ENCODE data around the gene IL17RC. TPM values are rescaled to one million over a fixed set of nuclear protein-coding genes. Genes with fewer than 3 reads are reported as not detected.

Gene IL17RC
- total and polyA plus RNA-seq, 2 donors (not counting 3 experiments of a cell fraction or from before 2014, with no cell fraction given) = 18.7 to 19.9 TPM

DNA sequence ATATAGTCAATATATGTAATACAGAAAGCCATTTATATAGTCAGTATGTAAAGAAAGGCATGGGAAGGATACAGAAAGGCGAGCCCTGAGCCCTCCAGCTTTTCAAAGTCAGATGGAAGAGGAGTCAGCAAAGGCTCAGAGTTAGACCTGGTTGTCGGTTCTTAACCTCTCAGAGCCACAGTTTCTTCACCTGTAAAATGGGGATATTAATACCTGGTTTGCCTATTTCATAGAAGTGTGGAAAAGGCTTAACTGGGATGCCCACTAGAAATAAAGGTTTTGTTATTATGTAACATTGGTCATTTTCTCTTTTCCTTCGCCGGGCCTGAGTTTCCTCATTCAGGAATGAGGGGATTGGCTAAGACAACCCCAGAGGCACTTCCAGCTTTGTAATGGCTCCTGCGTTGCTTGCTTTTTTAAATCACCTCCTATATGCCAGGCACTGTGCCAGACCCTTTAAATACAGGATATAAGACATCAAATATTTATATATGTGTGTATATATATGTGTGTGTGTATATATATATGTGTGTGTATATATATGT lies 19.1 kb downstream of the IL17RC start:
- dilution Hi-C loops (cut with MboI; ENCODE audit: extremely low pct_ligation_motif_present, low sequenced_read_pairs) (no loop called here), intact Hi-C loops (cut with micrococcal nuclease) (loop anchor here (10.0 kb wide), 2 partner anchors 431 to 799 kb away; no protein-coding TSS in a partner anchor)
- H3K27me3 ChIP-seq (ENCODE audit: control insufficient read depth in 2 of 2, insufficient read depth in 2 of 2, low read length in 2 of 2) = no peaks in the 10 kb centered on the region
- no peak overlapping the region for H3K4me3 ChIP-seq (replicated peaks in 1 of 3; ENCODE audit: insufficient read depth in 1 of 3, low read depth in 1 of 3, low read length in 3 of 3)
- no peak for TF ChIP-seq MYC (IDR thresholded peaks at IDR 0.05; ENCODE audit: low read depth, low read length)
- no TSS peak for BruUV-seq (replicated peaks)
- H3K9me1 ChIP-seq (replicated peaks; ENCODE audit: control insufficient read depth, extremely low read depth, insufficient read depth, low read length) = no peaks in the 10 kb centered on the region
- DNase-seq (ENCODE audit: low read depth, low spot score) (no peak), FAIRE-seq (no peak)
- CTCF ChIA-PET = interaction anchor here (1.8 kb wide), 1 partner anchor 10 kb away, joined by 22 read pairs; no protein-coding TSS in a partner anchor
- H3K27ac ChIP-seq (ENCODE audit: insufficient read depth, low read depth, low read length) = no peak overlapping the region
- H2AFZ ChIP-seq (ENCODE audit: low read depth, low read length) = no peak overlapping the region
- POLR2A ChIA-PET = no interaction called here
- H3K9me3 ChIP-seq (replicated peaks; ENCODE audit: control insufficient read depth, insufficient read depth, low read length) = no peaks in the 10 kb centered on the region
- no peaks in the 10 kb centered on the region for H3K79me2 ChIP-seq (ENCODE audit: control insufficient read depth, insufficient read depth, low read length)
- peaks cover 16% of the 10 kb centered on the region for H3K4me1 ChIP-seq (ENCODE audit: control insufficient read depth, extremely low read depth, insufficient read depth, low read length)
- peaks cover 2 to 9% of the 10 kb centered on the region in 2 experiments for H3K36me3 ChIP-seq (ENCODE audit: control insufficient read depth in 2 of 2, extremely low read depth in 1 of 2, insufficient read depth in 2 of 2, low read length in 2 of 2)
- no peaks in the 10 kb centered on the region for H4K20me1 ChIP-seq (replicated peaks; ENCODE audit: control insufficient read depth, extremely low read depth, insufficient read depth, low read length)
- no peak overlapping the region for H3K9ac ChIP-seq (replicated peaks; ENCODE audit: extremely low read depth, insufficient read depth, low read length)
- no peak overlapping the region for H3K4me2 ChIP-seq (ENCODE audit: insufficient read depth, low read length)

DNA sequence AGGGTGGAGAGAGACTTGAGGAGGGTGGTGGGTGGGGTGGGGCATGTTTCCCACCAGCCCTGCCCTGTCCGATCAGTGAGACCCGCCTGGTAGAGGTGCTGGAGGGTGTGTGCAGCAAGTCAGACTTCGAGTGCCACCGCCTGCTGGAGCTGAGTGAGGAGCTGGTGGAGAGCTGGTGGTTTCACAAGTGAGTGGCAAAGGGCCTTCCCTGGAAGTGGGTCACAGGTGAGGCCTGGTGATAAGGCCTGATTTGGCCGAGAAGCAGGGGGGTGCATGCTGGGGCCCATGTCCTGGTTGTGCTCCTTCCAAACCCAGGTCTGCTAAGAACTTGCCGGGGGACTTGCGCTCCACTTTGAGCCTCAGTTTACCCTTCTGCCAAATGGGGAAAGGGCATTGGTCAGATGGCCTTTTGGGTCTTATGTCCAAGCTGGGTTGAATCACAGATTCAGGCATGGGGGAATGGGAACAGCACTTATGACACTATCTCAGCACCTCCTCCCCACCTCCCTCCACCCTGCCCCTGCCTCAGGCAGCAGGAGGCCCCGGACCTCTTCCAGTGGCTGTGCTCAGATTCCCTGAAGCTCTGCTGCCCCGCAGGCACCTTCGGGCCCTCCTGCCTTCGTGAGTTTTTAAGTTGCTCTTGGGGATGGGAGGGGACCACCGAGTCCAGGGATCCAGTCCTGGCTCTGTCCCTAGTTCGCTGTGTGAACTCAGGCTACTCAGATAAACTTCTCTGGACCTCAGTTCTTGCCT lies 20.8 kb downstream of the IL17RC start:
- Histone ChIP-seq H3K9ac (replicated peaks; ENCODE audit: extremely low read depth, insufficient read depth, low read length) (no peak overlapping the region), H4K20me1 (replicated peaks; ENCODE audit: control insufficient read depth, extremely low read depth, insufficient read depth, low read length) (no peaks in the 10 kb centered on the region), H3K36me3 (ENCODE audit: control insufficient read depth in 2 of 2, extremely low read depth in 1 of 2, insufficient read depth in 2 of 2, low read length in 2 of 2) (peaks cover 2 to 9% of the 10 kb centered on the region in 2 experiments), H3K79me2 (ENCODE audit: control insufficient read depth, insufficient read depth, low read length) (no peaks in the 10 kb centered on the region), H3K9me3 (replicated peaks; ENCODE audit: control insufficient read depth, insufficient read depth, low read length) (no peaks in the 10 kb centered on the region), H3K27me3 (ENCODE audit: control insufficient read depth in 2 of 2, insufficient read depth in 2 of 2, low read length in 2 of 2) (no peaks in the 10 kb centered on the region), H3K9me1 (replicated peaks; ENCODE audit: control insufficient read depth, extremely low read depth, insufficient read depth, low read length) (no peaks in the 10 kb centered on the region), H3K4me3 (replicated peaks in 1 of 3; ENCODE audit: insufficient read depth in 1 of 3, low read depth in 1 of 3, low read length in 3 of 3) (no peak overlapping the region), H3K27ac (ENCODE audit: insufficient read depth, low read depth, low read length) (no peak overlapping the region), H3K4me1 (ENCODE audit: control insufficient read depth, extremely low read depth, insufficient read depth, low read length) (peaks cover 13% of the 10 kb centered on the region), H2AFZ (ENCODE audit: low read depth, low read length) (no peak overlapping the region), H3K4me2 (ENCODE audit: insufficient read depth, low read length) (no peak overlapping the region)
- ChIA-PET CTCF (interaction anchor here (1.1 kb wide), 1 partner anchor 9 kb away, joined by 5 read pairs; no protein-coding TSS in a partner anchor), POLR2A (no interaction called here)
- TF ChIP-seq, protein P1, sequence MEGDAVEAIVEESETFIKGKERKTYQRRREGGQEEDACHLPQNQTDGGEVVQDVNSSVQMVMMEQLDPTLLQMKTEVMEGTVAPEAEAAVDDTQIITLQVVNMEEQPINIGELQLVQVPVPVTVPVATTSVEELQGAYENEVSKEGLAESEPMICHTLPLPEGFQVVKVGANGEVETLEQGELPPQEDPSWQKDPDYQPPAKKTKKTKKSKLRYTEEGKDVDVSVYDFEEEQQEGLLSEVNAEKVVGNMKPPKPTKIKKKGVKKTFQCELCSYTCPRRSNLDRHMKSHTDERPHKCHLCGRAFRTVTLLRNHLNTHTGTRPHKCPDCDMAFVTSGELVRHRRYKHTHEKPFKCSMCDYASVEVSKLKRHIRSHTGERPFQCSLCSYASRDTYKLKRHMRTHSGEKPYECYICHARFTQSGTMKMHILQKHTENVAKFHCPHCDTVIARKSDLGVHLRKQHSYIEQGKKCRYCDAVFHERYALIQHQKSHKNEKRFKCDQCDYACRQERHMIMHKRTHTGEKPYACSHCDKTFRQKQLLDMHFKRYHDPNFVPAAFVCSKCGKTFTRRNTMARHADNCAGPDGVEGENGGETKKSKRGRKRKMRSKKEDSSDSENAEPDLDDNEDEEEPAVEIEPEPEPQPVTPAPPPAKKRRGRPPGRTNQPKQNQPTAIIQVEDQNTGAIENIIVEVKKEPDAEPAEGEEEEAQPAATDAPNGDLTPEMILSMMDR (IDR thresholded peaks at IDR 0.05; ENCODE audit: extremely low read depth in 1 of 2, insufficient read depth in 1 of 2, low read depth in 1 of 2, low read length in 2 of 2) = no peak
- TF ChIP-seq JUN (IDR thresholded peaks at IDR 0.05; ENCODE audit: borderline replicate concordance, insufficient read depth, insufficient read length, low read depth) (no peak), MYC (IDR thresholded peaks at IDR 0.05; ENCODE audit: low read depth, low read length) (no peak), GATA2 (IDR thresholded peaks at IDR 0.05; ENCODE audit: insufficient read depth, insufficient read length, low read depth, low read length) (no peak), POLR2A (IDR thresholded peaks at IDR 0.05; ENCODE audit: low read depth, low read length) (no peak), FOS (IDR thresholded peaks at IDR 0.05; ENCODE audit: borderline replicate concordance, insufficient read depth, low read length) (no peak), POLR2AphosphoS5 (IDR thresholded peaks at IDR 0.05; ENCODE audit: insufficient read depth, low read depth, low read length) (no peak), EZH2 (IDR thresholded peaks at IDR 0.05; ENCODE audit: borderline replicate concordance, low read depth, low read length, severe bottlenecking) (no peak)
- TF ChIP-seq, protein P2, sequence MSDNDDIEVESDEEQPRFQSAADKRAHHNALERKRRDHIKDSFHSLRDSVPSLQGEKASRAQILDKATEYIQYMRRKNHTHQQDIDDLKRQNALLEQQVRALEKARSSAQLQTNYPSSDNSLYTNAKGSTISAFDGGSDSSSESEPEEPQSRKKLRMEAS (IDR thresholded peaks at IDR 0.05; ENCODE audit: insufficient read depth, insufficient read length) = no peak
- FAIRE-seq (no peak), DNase-seq (ENCODE audit: low read depth, low spot score) (no peak)
- no TSS peak for BruUV-seq (replicated peaks)
- intact Hi-C loops (cut with micrococcal nuclease) (loop anchor here (10.0 kb wide), 2 partner anchors 433 to 797 kb away; no protein-coding TSS in a partner anchor), dilution Hi-C loops (cut with MboI; ENCODE audit: extremely low pct_ligation_motif_present, low sequenced_read_pairs) (no loop called here)

All from endothelial cell of umbilical vein (primary cell).